ENCODE data around the gene RGS14. TPM values are rescaled to one million over a fixed set of nuclear protein-coding genes. Genes with fewer than 3 reads are reported as not detected.

Gene RGS14
- total RNA-seq, 1 experiment from 2014 or later, result 11.9 TPM

GRCh38 chr5:177392765-177393164 is 35.0 kb downstream of the RGS14 start:
- Histone ChIP-seq H2AFZ (no peak overlapping the region), H3K4me2 (no peak overlapping the region), H3K4me1 (replicated peaks; ENCODE audit: insufficient read depth) (peaks cover 31% of the 10 kb centered on the region), H3K79me2 (ENCODE audit: low read depth) (no peaks in the 10 kb centered on the region), H3K4me3 (no peak overlapping the region), H3K9me2 (ENCODE audit: insufficient read depth) (no peaks in the 10 kb centered on the region), H3K27ac (no peak overlapping the region), H3K9me3 (ENCODE audit: insufficient read depth, low read depth) (no peaks in the 10 kb centered on the region), H3K27me3 (ENCODE audit: insufficient read depth, low read depth) (no peaks in the 10 kb centered on the region), H4K20me1 (ENCODE audit: insufficient read depth) (no peaks in the 10 kb centered on the region), H3K36me3 (ENCODE audit: low read depth) (no peaks in the 10 kb centered on the region), H3F3A (ENCODE audit: insufficient read depth, low read depth) (peaks cover 26% of the 10 kb centered on the region)
- no peak for TF ChIP-seq CTCF (conservative IDR thresholded peaks at IDR 0.05)
- no peak for TF ChIP-seq EZH2 (IDR thresholded peaks at IDR 0.05; ENCODE audit: low read depth)
- ChIA-PET POLR2A (ENCODE audit: unreplicated experiment) (interaction anchor here (0.7 kb wide), 1 partner anchor 22 kb away, joined by 6 read pairs; no protein-coding TSS in a partner anchor), CTCF (interaction anchor here (1.9 kb wide), 1 partner anchor 9 kb away, joined by 5 read pairs; no protein-coding TSS in a partner anchor)
- no peak for DNase-seq
- intact Hi-C loops (cut with micrococcal nuclease; ENCODE audit: unreplicated experiment), result loop anchor here (5.0 kb wide), 1 partner anchor 40 kb away; the partner anchor contains the start of gene LMAN2
- BruUV-seq (replicated peaks), result no TSS peak

DNA sequence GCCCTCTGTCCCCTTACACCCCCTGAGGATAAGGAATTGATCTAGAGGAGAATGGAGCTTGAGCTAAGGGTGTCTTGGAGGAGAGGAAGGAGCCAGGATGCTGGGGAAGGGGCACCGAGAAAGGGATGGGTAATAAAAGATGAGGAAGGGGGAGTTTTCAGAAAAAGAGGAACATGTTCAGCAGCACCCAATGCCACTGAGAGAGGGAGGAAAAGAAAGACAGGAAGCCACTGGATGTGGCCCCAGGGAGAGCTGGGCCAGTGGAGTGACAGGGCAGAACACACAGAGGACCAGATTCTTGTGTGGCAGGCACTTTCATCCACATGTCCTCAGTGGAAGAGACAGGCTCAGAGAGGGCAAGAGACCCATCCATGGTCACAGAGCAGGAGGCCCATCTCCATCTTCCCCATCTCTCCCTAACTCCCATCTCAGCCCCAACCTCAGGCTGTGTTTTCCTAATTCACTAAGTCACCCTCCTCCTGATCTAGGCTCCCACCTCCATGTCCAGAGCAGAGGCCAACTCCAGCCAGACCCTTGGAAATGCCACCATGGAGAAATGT is 35.6 kb downstream of the RGS14 start:
- H4K20me1 ChIP-seq (ENCODE audit: insufficient read depth), result no peaks in the 10 kb centered on the region
- no TSS peak for BruUV-seq (replicated peaks)
- intact Hi-C loops (cut with micrococcal nuclease; ENCODE audit: unreplicated experiment), result loop anchor here (5.0 kb wide), 1 partner anchor 41 kb away; the partner anchor contains the start of gene LMAN2
- no peaks in the 10 kb centered on the region for H3K36me3 ChIP-seq (ENCODE audit: low read depth)
- no peaks in the 10 kb centered on the region for H3K9me3 ChIP-seq (ENCODE audit: insufficient read depth, low read depth)
- TF ChIP-seq EZH2 (IDR thresholded peaks at IDR 0.05; ENCODE audit: low read depth) (no peak), CTCF (conservative IDR thresholded peaks at IDR 0.05) (no peak)
- peaks cover 25% of the 10 kb centered on the region for H3K4me1 ChIP-seq (replicated peaks; ENCODE audit: insufficient read depth)
- no peak overlapping the region for H3K4me3 ChIP-seq
- H3F3A ChIP-seq (ENCODE audit: insufficient read depth, low read depth), result peaks cover 22% of the 10 kb centered on the region
- no peak for DNase-seq
- no peak overlapping the region for H2AFZ ChIP-seq
- no peaks in the 10 kb centered on the region for H3K79me2 ChIP-seq (ENCODE audit: low read depth)
- H3K27ac ChIP-seq, result no peak overlapping the region
- no peaks in the 10 kb centered on the region for H3K9me2 ChIP-seq (ENCODE audit: insufficient read depth)
- POLR2A ChIA-PET (ENCODE audit: unreplicated experiment), result no interaction called here
- CTCF ChIA-PET, result interaction anchor here (1.9 kb wide), 1 partner anchor 9 kb away, joined by 5 read pairs; no protein-coding TSS in a partner anchor
- no peak overlapping the region for H3K4me2 ChIP-seq
- no peaks in the 10 kb centered on the region for H3K27me3 ChIP-seq (ENCODE audit: insufficient read depth, low read depth)

GRCh38 chr5:177393990-177394389 is 36.3 kb downstream of the RGS14 start:
- Histone ChIP-seq H3K9me3 (ENCODE audit: insufficient read depth, low read depth) (no peaks in the 10 kb centered on the region), H3K9me2 (ENCODE audit: insufficient read depth) (no peaks in the 10 kb centered on the region), H2AFZ (no peak overlapping the region), H4K20me1 (ENCODE audit: insufficient read depth) (no peaks in the 10 kb centered on the region), H3K27me3 (ENCODE audit: insufficient read depth, low read depth) (no peaks in the 10 kb centered on the region), H3K36me3 (ENCODE audit: low read depth) (no peaks in the 10 kb centered on the region), H3K4me1 (replicated peaks; ENCODE audit: insufficient read depth) (peaks cover 18% of the 10 kb centered on the region), H3K4me3 (no peak overlapping the region), H3K4me2 (no peak overlapping the region), H3K79me2 (ENCODE audit: low read depth) (no peaks in the 10 kb centered on the region), H3K27ac (no peak overlapping the region), H3F3A (ENCODE audit: insufficient read depth, low read depth) (peaks cover 15% of the 10 kb centered on the region)
- intact Hi-C loops (cut with micrococcal nuclease; ENCODE audit: unreplicated experiment), result loop anchor here (5.0 kb wide), 1 partner anchor 42 kb away; the partner anchor contains the start of gene LMAN2
- CTCF ChIA-PET, result interaction anchor here (0.8 kb wide), 1 partner anchor 31 kb away, joined by 3 read pairs; no protein-coding TSS in a partner anchor
- TF ChIP-seq EZH2 (IDR thresholded peaks at IDR 0.05; ENCODE audit: low read depth) (no peak), CTCF (conservative IDR thresholded peaks at IDR 0.05) (no peak)
- POLR2A ChIA-PET (ENCODE audit: unreplicated experiment), result interaction anchor here (0.6 kb wide), 1 partner anchor 82 kb away, joined by 7 read pairs; no protein-coding TSS in a partner anchor
- DNase-seq, result no peak
- no TSS peak for BruUV-seq (replicated peaks)

Measured in PC-9 (cell line).